Measurements from ENCODE around the gene KCNH5.

GRCh38 chr14:62691647-62692489 lies 353.4 kb downstream of the KCNH5 start:
- TF ChIP-seq, protein P1, sequence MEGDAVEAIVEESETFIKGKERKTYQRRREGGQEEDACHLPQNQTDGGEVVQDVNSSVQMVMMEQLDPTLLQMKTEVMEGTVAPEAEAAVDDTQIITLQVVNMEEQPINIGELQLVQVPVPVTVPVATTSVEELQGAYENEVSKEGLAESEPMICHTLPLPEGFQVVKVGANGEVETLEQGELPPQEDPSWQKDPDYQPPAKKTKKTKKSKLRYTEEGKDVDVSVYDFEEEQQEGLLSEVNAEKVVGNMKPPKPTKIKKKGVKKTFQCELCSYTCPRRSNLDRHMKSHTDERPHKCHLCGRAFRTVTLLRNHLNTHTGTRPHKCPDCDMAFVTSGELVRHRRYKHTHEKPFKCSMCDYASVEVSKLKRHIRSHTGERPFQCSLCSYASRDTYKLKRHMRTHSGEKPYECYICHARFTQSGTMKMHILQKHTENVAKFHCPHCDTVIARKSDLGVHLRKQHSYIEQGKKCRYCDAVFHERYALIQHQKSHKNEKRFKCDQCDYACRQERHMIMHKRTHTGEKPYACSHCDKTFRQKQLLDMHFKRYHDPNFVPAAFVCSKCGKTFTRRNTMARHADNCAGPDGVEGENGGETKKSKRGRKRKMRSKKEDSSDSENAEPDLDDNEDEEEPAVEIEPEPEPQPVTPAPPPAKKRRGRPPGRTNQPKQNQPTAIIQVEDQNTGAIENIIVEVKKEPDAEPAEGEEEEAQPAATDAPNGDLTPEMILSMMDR (IDR thresholded peaks at IDR 0.05), result no peak
- TF ChIP-seq POLR2A (IDR thresholded peaks at IDR 0.05), result no peak

All from body of pancreas (tissue), 4 donors.